GM19463 (cell line): ENCODE results near the gene TOE1.
"Not testable (repeated sequence)": the region's sequence is repeated elsewhere in the genome, so short reads cannot be mapped to it uniquely, and the experiment has no call there.

Source experiments
- ATAC-seq: cut with Tn5 transposase; IDR thresholded peaks from one replicate; pipeline ENCODE4 v1.9.1; 2021; ENCODE audit warnings: mild to moderate bottlenecking, moderate library complexity; ENCODE audit not compliant: unreplicated experiment

TOE1 gene

GRCh38 chr1:45339789-45340558, at the start of gene TOE1, which contains the start of gene MUTYH:
TSS of gene TOE1 (plus strand) at chr1:45340170. CDS start at chr1:45340253, 83 bp downstream.
TSS of gene MUTYH (minus strand) at chr1:45340440. CDS start at chr1:45334505, 5,935 bp downstream.
- ATAC-seq = peak; percentile 86

DNA sequence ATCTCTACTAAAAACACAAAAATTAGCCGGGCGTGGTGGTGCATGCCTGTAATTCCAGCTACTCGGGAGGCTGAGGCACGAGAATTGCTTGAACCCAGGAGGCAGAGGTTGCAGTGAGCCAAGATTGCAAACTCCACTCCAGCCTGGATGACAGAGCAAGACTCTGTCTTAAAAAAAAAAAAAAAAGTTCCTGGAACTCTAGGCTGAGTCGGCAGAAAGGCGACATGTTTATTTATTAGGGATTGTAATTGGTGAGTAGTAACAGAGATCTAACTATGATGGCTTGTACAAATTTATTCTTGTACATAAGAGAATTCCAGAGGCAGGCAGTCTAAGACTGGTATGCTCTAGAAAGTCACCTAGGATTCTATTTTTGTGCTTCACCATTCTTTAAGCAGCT, 49.0 kb upstream of the TOE1 start:
- not testable (repeated sequence) for ATAC-seq

DNA sequence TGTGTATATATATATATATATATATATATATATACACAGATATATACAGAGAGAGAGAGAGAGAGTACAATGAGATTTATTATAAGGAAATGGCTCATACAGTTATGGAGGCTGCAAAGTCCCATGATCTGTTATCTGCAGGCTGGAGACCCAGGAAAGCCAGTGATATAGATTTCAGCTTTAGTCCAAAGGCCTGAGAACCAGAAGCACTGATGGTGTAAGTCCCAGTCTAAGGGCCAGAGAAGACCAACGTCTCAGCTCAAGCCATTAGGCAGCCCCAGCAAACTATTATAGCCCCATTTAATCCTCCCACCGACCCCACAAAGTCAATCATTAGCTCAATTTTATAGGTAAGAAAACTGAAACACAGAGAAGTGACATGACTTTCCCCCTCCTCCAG, 48.3 kb upstream of the TOE1 start:
- ATAC-seq = no peak

DNA sequence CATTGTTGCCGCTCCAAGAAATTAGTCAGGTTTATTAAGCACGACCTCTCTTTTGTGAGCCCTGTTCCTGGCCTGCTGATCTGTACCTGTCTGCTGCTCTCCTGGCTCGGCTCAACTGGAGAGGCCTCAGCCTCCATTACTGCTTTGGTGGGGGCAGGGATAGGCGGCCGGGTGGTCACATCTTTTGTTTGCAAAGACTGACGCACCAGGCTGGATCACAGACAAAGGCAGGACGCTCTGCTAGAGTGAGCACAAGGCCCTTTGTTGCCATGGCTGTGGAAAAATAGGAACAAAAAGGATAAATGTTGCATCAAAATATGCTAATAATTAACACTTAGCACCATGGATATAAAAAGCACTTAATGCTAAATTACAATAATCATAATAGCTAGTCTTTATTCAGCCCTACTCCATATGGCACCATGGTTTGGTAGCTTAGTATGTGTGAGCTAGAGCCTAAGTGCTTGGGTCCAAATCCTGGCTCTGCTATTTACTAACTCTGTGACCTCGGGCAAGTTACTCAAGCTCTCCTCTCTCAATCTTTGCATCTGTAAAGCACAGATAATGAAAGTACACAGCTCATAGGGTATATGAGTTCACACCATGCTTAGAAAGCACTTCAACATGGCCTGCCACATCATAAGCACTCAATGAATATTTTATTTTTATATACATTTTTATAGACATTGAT, 42.2 kb upstream of the TOE1 start:
- ATAC-seq = no peak

DNA sequence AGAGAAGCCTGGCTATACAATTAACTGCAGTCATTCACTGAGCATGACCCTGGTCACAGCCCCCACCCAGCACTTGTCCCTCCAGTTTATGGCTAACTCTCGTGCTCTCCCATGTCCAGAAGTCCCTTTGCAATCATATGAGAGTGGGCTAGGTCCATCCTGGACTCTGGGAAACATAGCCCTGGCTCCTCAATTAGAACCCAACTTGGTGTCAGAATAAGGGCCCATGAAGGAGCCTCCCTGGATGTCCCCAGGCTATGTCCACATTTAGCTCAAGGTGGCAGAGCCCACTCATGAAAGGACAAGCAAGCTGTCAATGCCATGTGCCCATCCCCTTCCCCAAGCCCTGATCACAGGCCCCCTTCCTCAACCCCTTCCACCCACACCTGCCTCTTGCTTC, 40.7 kb upstream of the TOE1 start:
- ATAC-seq = no peak

DNA sequence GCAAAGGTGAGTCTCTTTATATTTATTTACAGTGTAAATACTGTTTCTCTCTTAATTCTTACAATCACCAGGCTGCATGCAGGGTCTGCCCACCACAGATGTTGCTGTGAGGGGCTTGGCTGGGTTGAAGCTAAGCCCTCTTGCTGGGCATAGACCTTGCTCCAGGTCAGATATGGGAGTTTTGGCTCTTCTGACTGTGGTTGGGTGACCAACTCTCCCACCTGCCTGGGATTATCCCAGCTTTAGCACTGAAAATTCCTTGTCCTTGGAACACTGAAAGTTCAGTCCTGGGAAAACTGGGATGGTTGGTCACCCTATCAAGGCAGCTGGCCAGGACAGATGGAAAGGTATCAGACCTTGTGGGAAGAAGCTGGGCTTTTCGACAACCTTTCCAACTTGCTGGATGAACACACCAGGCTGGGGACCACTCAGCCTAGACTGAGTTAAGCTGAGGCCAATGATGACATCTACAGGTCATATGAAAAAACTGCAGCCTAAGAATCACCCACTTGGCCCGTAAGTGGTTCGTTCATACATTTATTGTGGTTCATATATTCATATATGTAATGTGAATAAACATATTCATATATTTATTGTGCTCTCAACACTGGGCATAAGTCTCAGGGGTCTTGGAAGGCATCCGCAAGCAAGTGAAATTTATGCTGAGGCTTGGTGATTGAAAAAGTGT, 39.8 kb upstream of the TOE1 start:
- ATAC-seq = no peak

GRCh38 chr1:45300669-45300997, 39.3 kb upstream of the TOE1 start:
- no peak for ATAC-seq

GRCh38 chr1:45302505-45303150, 37.3 kb upstream of the TOE1 start:
- no peak for ATAC-seq

DNA sequence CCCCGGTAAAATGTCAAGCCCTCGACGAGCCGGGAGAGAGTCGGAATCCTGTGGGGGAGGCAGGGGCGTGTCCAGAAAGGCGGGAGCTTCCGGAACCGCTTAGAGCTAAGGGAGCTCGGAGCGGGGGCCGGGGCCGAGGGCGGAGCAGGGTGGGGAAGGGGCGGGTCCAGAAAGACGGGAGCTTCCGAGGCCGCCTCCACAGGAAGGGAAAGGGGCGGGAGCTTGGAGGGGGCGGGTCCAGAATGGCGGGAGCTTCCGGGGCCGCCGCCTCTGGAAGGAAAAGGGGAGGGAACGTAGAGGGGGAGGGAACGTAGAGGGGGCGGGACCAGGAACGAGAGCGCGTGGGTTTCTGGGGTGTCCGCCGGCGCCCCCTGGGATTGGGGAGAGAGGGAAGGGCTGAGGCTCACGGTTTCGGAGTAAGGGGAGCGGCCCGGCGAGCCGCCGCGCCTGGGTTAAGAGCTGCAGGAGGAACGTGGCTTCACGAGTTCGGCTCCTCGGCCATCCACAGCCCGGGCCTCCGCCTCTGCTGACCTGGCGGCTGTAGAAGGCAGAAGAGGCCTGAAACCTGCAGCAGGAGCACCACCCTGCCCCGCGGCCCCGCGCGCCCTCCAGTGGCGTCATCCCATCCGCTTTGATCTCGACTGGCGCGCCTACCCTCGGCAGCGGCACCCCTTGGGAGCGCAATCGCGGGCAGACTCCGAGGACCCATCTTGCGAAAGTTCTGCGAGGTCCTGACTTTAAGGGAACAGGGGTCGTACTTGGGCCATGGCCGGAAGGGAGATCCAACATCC, 36.3 kb upstream of the TOE1 start:
- ATAC-seq = peak; percentile 68

DNA sequence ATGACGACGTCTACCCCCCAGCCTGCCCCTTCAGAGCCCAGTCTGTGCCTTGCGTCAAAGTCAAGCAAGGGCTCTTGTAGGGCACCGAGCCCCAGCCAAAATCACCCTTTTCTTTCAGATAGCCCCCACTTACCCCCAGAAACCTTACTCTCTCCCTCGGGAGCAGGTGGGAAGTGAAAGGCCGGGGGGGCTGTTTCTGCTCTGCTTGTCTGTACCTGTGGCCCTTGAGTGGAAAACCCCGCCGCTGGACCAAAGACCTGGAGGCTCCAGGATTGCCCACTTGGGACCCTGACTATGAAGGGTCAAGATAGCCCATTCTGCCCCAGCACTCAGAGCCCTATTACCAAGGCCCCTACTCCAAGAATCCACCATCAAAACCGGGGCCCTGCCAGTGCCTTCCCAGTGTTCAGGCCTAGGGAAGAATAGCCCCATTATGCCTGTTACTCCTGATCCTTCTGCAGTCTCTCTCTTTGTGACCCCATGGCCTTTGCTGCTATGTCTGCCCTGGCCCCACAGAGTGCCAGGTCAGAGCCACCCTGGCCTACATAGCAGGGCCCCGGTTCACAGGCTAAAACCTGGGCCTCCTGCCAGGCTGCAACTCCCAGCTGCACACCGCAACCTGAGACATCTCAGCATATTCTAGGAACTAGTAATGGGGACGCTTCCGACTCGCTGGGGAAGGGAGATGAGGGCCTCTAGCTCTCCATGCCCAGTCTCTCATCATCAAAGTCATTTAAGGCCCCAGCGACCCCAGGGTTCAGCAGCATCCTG, 35.5 kb upstream of the TOE1 start:
- no peak for ATAC-seq

DNA sequence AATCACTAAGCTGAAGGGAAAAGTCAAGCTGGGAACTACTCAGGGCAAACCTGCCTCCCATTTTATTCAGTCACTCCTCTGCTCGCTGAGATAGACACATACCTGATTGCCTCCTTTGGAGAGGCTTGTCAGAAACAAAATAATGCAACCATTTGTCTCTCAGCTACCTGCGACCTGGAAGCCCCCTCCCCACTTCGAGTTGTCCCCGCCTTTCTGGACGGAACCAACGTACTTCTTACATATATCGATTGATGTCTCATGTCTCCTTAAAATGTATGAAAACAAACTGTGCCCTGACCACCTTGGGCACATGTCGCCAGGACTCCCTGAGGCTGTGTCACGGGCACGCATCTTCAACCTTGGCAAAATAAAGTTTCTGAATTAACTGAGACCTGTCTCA, 34.7 kb upstream of the TOE1 start:
- no peak for ATAC-seq

DNA sequence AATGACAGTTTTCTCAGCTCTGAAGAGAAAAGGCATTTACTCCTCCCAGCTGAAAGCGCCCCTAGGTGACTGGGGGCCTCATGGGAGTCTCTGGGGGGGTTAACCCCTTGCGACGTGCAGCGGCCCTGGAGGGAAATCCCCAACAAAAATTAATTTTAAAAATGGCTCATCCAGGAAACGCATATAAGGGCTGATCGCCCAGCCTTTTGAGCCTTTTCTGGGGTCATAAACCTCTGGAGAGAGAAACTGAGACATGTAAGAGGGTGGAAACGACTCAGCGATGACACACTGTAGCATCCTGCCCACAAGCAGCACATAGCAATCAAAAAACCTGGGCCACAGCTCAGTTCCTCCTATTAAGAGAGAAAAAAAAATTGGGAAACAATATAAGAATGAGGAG, 33.7 kb upstream of the TOE1 start:
- no peak for ATAC-seq

DNA sequence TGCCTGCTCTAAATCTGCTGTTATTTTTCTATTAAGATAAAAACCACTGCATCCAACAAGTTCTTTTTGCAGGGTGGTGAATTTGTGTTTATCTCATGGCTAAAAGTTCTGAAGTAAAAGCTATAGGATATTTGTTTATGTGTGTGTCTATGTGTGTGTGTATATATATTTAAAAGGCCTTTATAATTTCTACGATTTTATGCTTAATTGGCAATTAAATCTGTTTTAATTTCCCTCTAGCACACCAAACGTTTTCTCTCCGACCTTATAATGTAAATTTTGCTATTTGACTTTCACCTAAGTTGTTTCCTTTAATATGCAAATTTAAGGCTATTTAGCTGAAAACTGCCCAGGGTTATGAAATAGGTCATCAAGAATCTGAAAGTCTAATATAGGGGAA, 33.1 kb upstream of the TOE1 start:
- ATAC-seq = no peak

DNA sequence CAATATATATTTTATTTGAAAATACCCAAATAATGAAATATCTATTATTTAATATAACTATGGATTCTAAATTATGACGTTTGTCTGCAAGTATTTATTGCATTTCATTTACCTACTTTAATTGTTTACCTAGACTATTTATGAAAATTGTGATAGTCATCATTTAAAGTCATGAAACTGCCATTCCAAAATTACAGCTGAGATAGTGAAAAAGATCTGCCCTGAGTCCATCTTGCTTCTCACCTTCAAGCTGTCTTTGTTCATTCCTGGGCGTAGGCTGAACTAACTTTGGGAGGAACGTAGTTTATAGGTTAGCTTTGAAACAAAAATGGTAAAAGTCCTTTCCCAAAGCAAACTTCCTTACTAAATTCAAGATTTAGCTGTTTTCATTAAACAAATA, 25.7 kb upstream of the TOE1 start:
- no peak for ATAC-seq

DNA sequence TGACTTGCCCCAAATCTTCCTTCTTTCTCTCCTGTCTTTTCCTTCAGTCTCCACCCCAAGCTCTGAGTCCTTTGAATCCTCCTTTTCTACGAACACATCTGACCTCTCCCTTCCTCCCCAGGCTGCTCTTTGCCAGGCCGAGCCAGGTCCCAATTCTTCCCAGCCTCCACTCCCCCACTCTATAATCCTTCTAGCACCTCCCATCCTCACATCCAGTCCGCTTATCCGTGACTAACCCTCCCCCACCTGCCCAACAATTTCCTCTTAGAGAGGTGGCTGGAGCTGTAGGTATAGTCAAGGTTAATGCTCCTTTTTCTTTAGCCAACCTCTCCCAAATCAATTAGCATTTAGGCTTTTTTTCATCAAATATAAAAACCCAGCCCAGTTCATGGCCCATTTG, 22.8 kb upstream of the TOE1 start:
- no peak for ATAC-seq

GRCh38 chr1:45319761-45320160, 20.2 kb upstream of the TOE1 start:
- ATAC-seq = no peak

GRCh38 chr1:45321444-45321843, 18.5 kb upstream of the TOE1 start:
- ATAC-seq = no peak

GRCh38 chr1:45322486-45323040, 17.4 kb upstream of the TOE1 start:
- no peak for ATAC-seq

- ATAC-seq = no peak
These were observed 14.0 kb upstream of the TOE1 start for GRCh38 chr1:45325851-45326506.
